ENCODE data around the gene GOLIM4.
"Not testable (repeated sequence)": the region's sequence is repeated elsewhere in the genome, so short reads cannot be mapped to it uniquely, and the experiment has no call there.

Gene GOLIM4, protein sequence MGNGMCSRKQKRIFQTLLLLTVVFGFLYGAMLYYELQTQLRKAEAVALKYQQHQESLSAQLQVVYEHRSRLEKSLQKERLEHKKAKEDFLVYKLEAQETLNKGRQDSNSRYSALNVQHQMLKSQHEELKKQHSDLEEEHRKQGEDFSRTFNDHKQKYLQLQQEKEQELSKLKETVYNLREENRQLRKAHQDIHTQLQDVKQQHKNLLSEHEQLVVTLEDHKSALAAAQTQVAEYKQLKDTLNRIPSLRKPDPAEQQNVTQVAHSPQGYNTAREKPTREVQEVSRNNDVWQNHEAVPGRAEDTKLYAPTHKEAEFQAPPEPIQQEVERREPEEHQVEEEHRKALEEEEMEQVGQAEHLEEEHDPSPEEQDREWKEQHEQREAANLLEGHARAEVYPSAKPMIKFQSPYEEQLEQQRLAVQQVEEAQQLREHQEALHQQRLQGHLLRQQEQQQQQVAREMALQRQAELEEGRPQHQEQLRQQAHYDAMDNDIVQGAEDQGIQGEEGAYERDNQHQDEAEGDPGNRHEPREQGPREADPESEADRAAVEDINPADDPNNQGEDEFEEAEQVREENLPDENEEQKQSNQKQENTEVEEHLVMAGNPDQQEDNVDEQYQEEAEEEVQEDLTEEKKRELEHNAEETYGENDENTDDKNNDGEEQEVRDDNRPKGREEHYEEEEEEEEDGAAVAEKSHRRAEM

GRCh38 chr3:168095611-168096209 lies at the start of gene GOLIM4:
GOLIM4 (minus strand) TSS chr3:168095924; CDS start chr3:168095285, 639 bp downstream.
- peak; percentile 83 for DNase-seq

- no peak for DNase-seq
Measured at GRCh38 chr3:168141405-168141998, 45.8 kb upstream of the GOLIM4 start.

DNA sequence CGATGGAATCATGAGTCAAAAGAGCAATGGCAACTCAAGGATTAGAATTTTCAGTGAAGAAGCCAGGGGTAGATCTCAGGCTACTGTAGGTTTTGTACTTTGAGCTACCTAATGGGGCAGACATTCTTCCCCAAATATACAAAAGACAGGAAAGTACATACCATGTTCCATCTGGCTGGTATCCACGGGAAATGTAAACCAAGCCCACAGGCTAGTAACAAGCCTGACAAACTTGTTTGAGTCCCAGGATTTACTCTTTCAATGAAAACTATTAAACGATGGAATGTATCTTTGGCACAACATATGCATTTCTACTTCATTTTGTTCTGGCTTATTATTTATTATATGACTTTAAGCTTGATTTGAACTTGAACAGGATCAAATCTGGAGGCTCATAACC lies 44.2 kb upstream of the GOLIM4 start:
- DNase-seq: no peak

- no peak for DNase-seq
Measured at GRCh38 chr3:168138421-168138820, 42.7 kb upstream of the GOLIM4 start.

DNA sequence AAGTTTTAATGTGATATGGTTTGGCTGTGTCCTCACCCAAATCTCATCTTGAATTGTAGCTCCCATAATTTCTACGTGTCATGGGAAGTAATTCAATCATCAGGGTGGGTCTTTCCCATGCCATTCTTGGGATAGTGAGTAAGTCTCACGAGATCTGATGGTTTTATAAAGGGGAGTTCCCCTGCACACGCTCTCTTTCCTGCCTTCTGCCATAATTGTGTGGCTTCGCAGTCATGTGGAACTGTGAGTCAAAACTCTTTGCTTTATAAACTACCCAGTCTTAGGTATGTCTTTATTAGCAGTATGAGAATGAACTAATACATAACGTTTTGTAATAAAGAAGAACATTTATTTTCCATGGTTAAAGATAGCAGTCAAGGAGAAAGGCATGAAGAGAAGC lies 39.2 kb upstream of the GOLIM4 start:
- DNase-seq: no peak

DNA sequence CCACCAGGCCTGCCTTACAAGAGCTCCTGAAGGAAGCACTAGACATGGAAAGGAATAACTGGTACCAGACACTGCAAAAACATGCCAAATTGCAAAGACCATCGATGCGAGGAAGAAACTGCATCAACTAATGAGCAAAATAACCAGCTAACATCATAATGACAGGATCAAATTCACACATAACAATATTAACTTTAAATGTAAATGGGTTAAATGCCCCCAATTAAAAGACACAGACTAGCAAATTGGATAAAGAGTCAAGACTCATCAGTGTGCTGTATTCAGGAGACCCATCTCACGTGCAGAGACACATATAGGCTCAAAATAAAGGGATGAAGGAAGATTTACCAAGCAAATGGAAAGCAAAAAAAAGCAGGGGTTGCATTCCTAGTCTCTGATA lies 34.5 kb upstream of the GOLIM4 start:
- not testable (repeated sequence) for DNase-seq

GRCh38 chr3:168128463-168128862 lies 32.7 kb upstream of the GOLIM4 start:
- not testable (repeated sequence) for DNase-seq

DNA sequence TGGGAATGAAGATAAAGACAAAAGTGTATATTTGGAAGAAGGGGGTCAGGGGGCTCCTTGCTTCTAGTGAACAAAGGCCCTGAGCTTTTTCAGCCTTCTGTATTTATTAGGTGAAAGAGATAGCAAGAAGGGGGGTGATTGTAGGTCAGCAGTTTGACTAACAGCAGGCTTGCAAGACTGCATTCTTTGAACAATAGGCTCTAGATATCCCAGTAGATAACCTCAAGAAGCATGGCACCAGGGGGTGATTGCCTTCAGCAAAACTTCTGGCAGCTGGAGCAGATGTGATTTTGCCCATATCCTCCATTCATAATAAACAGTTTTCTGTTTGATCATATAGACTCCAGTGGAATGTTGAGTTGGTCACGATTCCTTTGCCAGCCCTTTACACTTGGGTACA lies 31.7 kb upstream of the GOLIM4 start:
- no peak for DNase-seq

GRCh38 chr3:168124791-168125190 lies 29.1 kb upstream of the GOLIM4 start:
- DNase-seq: no peak

DNA sequence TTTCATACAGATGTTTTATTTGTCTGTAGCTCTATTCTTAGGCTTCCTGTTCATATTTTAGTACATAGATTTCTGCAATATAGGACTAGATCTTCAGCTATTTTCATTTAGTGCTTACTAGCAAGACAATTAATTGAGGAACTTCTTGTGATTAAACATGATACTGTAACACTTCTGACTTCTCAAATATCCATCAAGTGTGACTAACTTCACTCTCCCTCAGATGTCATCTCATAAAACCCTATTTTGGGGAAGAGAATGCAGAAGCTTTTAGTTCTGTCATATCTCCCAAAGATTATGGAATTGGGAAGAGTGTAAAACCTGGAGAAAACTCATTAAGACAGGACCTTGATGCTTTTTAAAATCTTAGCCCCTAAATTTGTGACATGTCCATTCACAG lies 28.6 kb upstream of the GOLIM4 start:
- DNase-seq: no peak

DNA sequence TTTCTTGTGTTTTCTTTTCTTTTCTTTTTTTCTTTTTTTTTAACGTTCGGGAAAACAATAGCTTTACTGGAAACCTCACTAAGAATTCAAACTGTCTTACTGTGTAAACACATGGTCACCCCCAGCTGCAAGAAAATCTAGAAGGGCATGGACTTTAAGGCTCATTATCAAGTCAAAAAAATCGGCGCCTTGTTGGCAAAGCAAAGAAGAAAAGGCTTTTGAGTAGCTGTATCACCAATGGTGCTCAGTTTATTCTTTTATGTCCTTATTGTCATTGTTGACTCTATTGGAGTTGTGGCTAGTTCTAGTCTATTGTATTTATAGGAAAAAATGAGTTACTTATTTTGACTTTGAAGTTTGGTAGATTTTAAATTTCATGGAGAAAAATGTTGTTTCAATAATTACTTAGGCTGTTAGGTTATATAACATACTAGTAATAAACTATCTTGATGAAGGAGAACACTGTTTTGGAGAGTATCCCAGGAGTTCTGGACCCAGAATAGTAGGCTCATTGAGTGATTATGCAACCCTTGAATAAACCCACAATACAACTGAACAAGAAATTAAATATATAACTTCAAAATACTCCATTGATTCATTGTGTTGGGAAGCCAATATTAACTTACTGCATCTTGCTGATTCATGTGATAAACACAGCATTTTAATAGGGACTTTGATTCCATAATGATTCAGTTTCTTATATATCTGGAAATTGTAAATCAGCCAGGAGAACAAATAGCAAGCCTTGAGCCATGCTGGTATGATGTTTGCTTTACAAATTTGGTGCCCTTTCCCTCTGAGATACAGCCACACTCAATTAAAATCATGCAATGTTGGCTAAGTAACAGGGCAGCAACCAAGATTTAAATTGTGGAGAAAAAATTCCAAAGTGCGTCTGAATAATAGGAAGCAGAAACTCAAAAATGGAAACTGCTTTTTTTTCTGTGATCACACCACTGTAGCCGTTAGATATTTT lies 27.8 kb upstream of the GOLIM4 start:
- no peak for DNase-seq

DNA sequence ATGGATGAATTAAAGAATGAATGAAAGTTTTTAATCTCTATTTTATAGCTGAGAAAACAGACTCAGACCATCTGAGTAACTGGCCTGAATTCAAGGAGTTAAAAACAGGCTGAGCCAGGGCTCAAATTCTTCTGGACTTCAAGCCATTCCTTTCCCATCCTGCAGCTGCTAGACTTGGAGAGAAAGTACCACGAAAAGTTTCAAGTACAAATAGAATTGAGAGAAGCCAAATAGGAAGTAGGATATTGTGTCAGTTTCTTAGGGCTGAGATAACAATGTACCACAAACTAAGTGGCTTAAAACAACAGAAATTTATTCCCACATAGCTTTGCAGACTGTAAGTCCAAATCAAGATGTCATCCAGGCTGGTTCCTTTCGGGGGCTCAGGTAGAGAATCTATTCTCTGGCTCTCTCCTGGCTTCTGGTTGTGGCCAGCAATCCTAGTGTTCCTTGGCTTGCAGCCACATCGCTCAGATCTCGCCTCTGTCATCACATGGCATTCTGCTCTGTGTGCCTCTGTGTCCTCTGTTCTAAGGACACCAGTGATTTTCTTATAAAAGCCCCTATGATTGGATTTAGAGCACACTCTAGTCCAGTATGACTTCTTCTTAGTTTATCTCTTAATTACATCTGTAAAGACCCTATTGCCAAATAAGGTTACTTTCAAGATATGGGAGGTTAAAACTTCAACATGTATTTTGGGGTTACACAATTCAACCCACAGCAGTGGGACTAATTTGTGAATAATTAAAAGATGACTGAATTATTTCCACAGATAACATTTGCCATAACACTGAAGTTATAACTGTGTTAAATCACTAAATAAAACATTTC lies 25.7 kb upstream of the GOLIM4 start:
- no peak for DNase-seq

- no peak for DNase-seq
Measured at GRCh38 chr3:168117853-168118313, 22.2 kb upstream of the GOLIM4 start.

DNA sequence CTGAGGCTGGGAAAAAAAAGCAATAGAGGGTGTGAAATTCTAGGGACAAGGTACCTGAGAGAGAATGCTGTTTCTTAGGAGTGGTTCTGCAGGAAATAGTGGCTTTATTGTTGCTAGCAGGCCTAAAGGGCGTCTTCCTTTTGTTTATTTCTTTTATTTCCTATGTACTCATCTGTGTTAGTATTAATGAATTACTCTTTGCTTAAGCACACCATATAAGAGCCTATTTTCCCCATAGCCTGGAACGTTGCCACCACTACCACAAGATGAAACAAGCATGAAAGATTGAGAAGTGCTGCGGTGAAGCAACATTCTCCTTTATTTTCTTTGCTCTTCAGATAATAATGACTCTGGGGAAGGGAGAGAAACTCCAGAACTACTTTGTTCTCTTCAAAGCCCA lies 21.3 kb upstream of the GOLIM4 start:
- peak; percentile 80 for DNase-seq

- DNase-seq: no peak
Measured at GRCh38 chr3:168116279-168116678, 20.6 kb upstream of the GOLIM4 start.

DNA sequence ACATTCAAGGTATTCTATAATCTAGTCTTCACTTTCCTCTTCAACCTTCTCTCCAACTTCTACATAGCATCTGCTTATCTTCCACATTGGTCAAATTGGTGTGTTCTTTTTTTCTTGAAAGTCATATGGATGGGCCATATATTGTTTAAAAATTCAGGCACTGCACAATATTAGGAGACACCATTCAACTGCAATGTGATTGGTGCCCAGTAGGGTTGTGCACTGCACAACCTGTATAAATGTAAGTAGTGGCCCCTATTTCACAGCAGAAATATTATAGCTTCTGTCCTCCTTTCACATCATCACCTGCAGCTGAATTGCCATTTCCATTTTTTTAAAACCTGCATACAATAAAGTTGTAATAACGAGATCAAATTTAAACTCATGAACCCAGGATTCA lies 18.1 kb upstream of the GOLIM4 start:
- DNase-seq: no peak

- DNase-seq: no peak
Measured at GRCh38 chr3:168112894-168113293, 17.2 kb upstream of the GOLIM4 start.

GRCh38 chr3:168104361-168104760 lies 8.6 kb upstream of the GOLIM4 start:
- DNase-seq: no peak

DNA sequence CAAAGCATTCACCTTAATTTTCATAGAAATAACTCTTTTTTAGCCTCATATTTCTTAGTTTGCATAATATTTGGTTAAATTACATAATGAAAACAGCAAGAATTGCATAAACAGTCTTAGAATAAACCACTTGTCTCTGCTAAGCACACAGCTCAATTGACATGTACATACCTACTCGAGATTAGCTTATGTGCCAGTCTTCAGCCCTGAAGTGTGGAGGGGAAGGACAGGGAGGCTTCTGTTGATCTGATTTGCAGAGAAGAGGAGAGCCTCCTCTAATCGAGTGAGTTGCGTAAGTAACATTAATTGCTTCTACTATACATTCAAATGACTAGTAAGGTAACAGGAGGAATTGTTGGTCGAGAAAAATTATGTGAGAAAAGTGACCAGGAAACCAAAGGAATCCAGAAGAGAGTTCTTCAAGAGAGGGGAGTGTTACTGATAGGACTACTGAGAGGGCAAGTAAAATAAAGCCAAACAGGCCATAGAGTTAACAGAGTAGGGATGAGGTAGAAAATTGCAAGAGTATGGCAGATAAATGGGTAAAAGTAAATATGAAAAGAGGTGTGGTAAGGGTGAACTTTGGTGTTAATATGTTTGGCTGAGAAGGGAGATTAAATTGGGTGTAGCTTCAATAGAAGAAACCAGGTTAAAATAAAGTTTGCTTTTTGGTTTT lies 7.1 kb upstream of the GOLIM4 start:
- DNase-seq: no peak

DNA sequence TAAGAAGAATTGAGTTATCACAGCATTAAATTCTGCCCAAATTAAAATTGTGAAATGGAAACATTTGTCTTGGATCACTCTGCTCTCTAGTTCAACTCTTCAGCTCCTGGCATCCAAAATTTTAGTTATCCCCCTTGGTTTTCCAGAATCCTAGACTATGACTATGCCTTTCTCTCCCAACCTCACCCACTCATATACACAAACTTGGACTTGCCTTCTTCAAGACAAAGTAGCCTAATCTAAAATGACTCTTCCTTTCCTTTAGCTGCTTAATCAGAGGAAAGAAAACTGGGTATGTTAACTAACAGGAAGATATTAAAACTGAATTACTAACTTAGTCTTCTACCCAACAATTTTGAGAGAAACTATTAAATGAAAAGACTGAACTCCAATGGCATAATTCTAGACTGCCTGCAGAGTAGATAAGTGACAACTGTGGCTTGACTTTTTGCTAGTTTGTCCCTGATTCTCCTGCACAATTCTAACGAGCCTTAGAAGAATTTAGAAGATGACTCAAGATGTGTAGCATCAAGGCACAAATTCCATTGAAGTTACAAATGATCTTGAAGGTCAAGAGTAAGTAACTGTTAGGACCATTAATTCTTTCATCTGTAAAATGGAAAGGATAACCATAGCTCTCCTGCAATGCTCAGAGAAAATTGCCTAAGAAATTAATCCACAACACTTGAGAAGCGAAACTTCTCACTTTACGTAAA lies 5.2 kb upstream of the GOLIM4 start:
- DNase-seq: no peak

Data from DMS79 (cell line).